Heart left ventricle (tissue), 16 donors: ENCODE measurements around the gene NLRP12. TPM values are rescaled to one million over a fixed set of nuclear protein-coding genes. Genes with fewer than 3 reads are reported as not detected.
A peak's percentile ranks its signal among the peaks of the same experiment; 100 is the strongest.
"Not testable (repeated sequence)": the region's sequence is repeated elsewhere in the genome, so short reads cannot be mapped to it uniquely, and the experiment has no call there.

Experiments used
- ATAC-seq, 4 donors: fragments of 200-7000 bp; cut with Tn5 transposase; one replicate each; pipeline ENCODE4 v1.9.1; 2020 to 2022; ENCODE audit warnings: moderate library complexity in 4 of 4, mild to moderate bottlenecking in 3 of 4, moderate number of reproducible peaks in 1 of 4
- DNase-seq, 5 donors: peaks; one replicate each; pipeline ENCODE4 v3.0.0-alpha.2; 2020
- H3K27ac ChIP-seq, 12 donors: fragments of 200-600 bp; sonication (generic) in 4 of 12; one replicate each; pipeline versions ENCODE4 v1.5.0 to v1.8.0; 2016 to 2022; ENCODE audit warnings: mild to moderate bottlenecking in 2 of 12
- H3K27me3 ChIP-seq, 9 donors: fragments of 200-600 bp; sonication (generic) in 2 of 9; one replicate each; pipeline versions ENCODE4 v1.5.1 to v1.8.0; 2016 to 2022; ENCODE audit warnings: mild to moderate bottlenecking in 3 of 9
- H3K36me3 ChIP-seq, 9 donors: fragments of 200-600 bp; sonication (generic) in 2 of 9; one replicate each; pipeline versions ENCODE4 v1.5.0 to v1.8.0; 2018 to 2022; ENCODE audit warnings: mild to moderate bottlenecking in 2 of 9
- H3K4me1 ChIP-seq, 12 donors: fragments of 200-600 bp; sonication (generic) in 4 of 12; one replicate each; pipeline versions ENCODE4 v1.5.0 to v1.8.0; 2016 to 2022; ENCODE audit warnings: mild to moderate bottlenecking in 3 of 12
- H3K4me3 ChIP-seq, 12 donors: fragments of 200-600 bp; sonication (generic) in 4 of 12; one replicate each; pipeline versions ENCODE4 v1.5.0 to v1.8.0; 2017 to 2022; ENCODE audit warnings: mild to moderate bottlenecking in 9 of 12, moderate library complexity in 4 of 12
- H3K9me3 ChIP-seq, 12 donors: fragments of 200-600 bp; sonication (generic) in 4 of 12; one replicate each; pipeline versions ENCODE4 v1.5.0 to v1.8.0; 2016 to 2022; ENCODE audit warnings: mild to moderate bottlenecking in 1 of 12
- POLR2A ChIP-seq, 2 donors: fragments of 450-650 bp; IDR thresholded peaks; one replicate each; pipeline ENCODE4 v1.6.1; 2017; ENCODE audit warnings: antibody characterized with exemption in 2 of 2, mild to moderate bottlenecking in 2 of 2, moderate library complexity in 2 of 2
- WGBS, 4 donors: extraction: QIAGEN DNeasy Blood & Tissue Kit in 2 of 4; methylation state at CpG; one replicate each; pipeline versions ENCODE4 v1.1.5 to v1.1.7; 2013 to 2018; 5-methylcytosine and 5-hydroxymethylcytosine counted together
- intact Hi-C, 10 donors: fragments of 100-400 bp; cut with DNase I; formaldehyde crosslinking; loops; one replicate each; pipeline versions ENCODE4 v1.11.1 to v1.14.2; 2022
- polyA plus RNA-seq, 2 donors: library from polyadenylated mRNA; stranded (reverse); fragments of 200-250 nt; gene quantifications; one replicate each; pipeline ENCODE4 v1.2.3, GENCODE V29; 2013
- total RNA-seq, 9 donors: library from RNA; depleted of rRNA in 2 of 9; stranded (reverse); fragments of >200 nt in 2 of 9; fragmentation: NEBNext Ultra II Directional in 3 of 9; extraction: Animal tissue kit (Norgen Biotek cat#: 25700) in 3 of 9; gene quantifications; one replicate each; pipeline versions ENCODE4 v1.1.0 to v1.2.4, GENCODE V29; 2016 to 2023
- TF ChIP-seq, protein P1 (sequence below), 12 donors: fragments of 200-600 bp; sonication (generic) in 4 of 12; IDR thresholded peaks; one replicate each; pipeline versions ENCODE4 v1.5.0 to v1.8.0; 2018 to 2022; ENCODE audit warnings: antibody characterized with exemption in 12 of 12, mild to moderate bottlenecking in 5 of 12
- donor health status: ischemic (EF 13 %, LVEDD 7.1; RV severe dilation, severe dysfunction).
- donor health status: healthy with polysubstance abuse.
- donor health status: DM: no; HTN: yes; CAD: no.
- donor health status: DM: no; HTN: no; CAD: no.
- donor health status: ischemic (EF 25% LVEDD 6.9; RV normal size, moderate dysfunction).
- donor health status: ischemic (EF 25% LVEDD 5.7; RV mildly dilated, moderate dysfunction).
- donor health status: healthy.
- donor health status: DM: yes; HTN: yes; CAD: no.
- donor health status: ischemic (EF 35%, LVEDD 5.7; RV mildly dilated, moderate dysfunction).
- donor health status: nonischemic (EF 11% LVEDD 7.7; RV severe dilation, severe dysfunction).
- donor health status: DM: yes; HTN: yes; CAD: no.
- donor health status: PGD.
- donor health status: ischemic (EF 29% LVEDD 5.4; RV normal size, mild dysfunction).
- donor health status: nonischemic (EF 23%, LVEDD 6.1; RV moderate dilation, normal function).

NLRP12 gene
- total and polyA plus RNA-seq, 11 donors = 0.07 to 1.5 (median 0.36) TPM

DNA sequence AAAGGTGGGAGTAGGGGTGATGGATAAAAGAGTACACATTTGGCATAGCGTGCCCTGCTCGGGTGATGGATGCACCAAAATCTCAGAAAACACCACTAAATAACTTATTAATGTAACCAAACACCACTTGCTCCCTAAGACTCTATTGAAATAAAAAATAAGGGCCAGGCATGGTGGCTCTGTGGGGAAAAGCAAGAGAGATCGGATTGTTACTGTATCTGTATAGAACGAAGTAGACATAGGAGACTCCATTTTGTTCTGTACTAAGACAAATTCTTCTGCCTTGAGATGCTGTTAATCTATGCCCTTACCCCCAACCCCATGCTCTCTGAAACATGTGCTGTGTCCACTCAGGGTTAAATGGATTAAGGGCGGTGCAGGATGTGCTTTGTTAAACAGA is 14.3 kb upstream of the NLRP12 start:
- ATAC-seq, H3K36me3 ChIP-seq, H3K9me3 ChIP-seq, intact Hi-C loops, H3K27me3 ChIP-seq, DNase-seq, H3K4me3 ChIP-seq, H3K27ac ChIP-seq: not testable (repeated sequence)
- 69 to 81% (median 78%) methylated on average over 5 of the region's 5 CpGs for WGBS, 4 donors
- peaks cover 0 to 16% (median 4%) of the 10 kb centered on the region in 12 donors for H3K4me1 ChIP-seq

DNA sequence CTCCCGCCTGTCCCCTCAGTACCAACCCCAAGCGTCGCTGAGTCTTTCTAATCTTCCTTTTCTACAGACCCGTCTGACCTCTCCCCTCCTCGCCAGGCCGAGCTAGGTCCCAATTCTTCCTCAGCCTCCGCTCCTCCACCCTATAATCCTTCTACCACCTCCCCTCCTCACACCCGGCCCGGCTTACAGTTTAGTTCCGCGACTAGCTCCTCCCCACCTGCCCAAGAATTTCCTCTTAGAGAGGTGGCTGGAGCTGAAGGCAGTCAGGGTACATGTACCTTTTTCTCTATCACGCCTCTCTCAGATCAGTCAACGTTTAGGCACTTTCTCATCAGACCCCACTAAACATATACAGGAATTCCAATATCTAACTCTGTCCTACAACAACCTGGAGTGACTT is 8.7 kb upstream of the NLRP12 start:
- H3K27ac ChIP-seq, H3K9me3 ChIP-seq, H3K4me3 ChIP-seq, intact Hi-C loops, ATAC-seq, H3K36me3 ChIP-seq, DNase-seq: not testable (repeated sequence)
- Histone ChIP-seq H3K4me1 (peaks cover 0 to 18% (median 0%) of the 10 kb centered on the region in 12 donors), H3K27me3 (peaks cover 0 to 27% (median 0%) of the 10 kb centered on the region in 9 donors)
- 16 to 37% (median 23%) methylated on average over 10 to 13 of the region's 13 CpGs for WGBS, 4 donors

DNA sequence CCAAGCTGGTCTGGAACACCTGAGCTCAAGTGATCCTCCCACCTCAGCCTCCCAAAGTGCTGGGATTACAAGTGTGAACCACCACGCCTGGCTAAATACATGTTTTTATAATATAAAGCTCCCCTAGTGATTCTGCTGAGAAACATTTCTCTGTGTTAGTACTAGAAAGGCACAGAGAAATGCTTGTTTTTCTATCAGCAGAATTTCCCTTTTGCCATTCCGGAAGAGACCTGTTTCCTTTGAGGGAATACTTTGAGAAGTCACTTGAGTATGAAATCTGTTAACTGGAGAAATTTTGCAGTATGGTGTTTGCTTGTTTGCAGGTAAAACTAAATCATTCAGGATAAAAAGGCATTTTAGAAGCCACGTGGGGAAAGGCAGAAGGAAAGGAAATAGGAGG is 4.4 kb upstream of the NLRP12 start:
- ATAC-seq (no peak), DNase-seq (no peak)
- intact Hi-C loops = no loop called here
- Histone ChIP-seq H3K36me3 (no peaks in the 10 kb centered on the region), H3K27ac (no peak overlapping the region), H3K9me3 (no peaks in the 10 kb centered on the region), H3K4me1 (peaks cover 0 to 18% (median 0%) of the 10 kb centered on the region in 12 donors), H3K27me3 (peaks cover 0 to 36% (median 6%) of the 10 kb centered on the region in 9 donors), H3K4me3 (no peak overlapping the region)
- WGBS, 4 donors = 54 to 62% (median 57%) methylated on average over 3 of the region's 3 CpGs
- no peak for TF ChIP-seq POLR2A (IDR thresholded peaks at IDR 0.05)
- TF ChIP-seq, protein P1, sequence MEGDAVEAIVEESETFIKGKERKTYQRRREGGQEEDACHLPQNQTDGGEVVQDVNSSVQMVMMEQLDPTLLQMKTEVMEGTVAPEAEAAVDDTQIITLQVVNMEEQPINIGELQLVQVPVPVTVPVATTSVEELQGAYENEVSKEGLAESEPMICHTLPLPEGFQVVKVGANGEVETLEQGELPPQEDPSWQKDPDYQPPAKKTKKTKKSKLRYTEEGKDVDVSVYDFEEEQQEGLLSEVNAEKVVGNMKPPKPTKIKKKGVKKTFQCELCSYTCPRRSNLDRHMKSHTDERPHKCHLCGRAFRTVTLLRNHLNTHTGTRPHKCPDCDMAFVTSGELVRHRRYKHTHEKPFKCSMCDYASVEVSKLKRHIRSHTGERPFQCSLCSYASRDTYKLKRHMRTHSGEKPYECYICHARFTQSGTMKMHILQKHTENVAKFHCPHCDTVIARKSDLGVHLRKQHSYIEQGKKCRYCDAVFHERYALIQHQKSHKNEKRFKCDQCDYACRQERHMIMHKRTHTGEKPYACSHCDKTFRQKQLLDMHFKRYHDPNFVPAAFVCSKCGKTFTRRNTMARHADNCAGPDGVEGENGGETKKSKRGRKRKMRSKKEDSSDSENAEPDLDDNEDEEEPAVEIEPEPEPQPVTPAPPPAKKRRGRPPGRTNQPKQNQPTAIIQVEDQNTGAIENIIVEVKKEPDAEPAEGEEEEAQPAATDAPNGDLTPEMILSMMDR (IDR thresholded peaks at IDR 0.05) = no peak

DNA sequence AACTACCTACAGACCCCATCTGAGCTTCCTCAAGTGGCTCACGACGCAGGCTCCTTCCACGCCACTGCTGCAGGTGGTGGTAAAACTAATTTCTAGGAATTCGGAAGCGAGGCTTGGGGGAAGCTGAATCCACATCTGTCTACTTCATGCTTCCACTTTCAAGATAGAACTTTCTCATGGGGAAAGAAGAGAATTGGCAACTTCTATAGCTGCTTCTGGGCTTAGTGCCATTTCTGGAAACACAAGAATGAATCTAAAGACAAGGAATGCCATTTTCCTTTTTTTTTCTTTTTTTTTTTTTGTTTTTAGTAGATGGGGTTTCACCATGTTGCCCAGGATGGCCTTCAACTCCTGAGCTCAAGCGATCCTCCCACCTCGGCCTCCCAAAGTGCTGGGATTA is 2.8 kb upstream of the NLRP12 start:
- Histone ChIP-seq H3K27me3 (peaks cover 0 to 32% (median 6%) of the 10 kb centered on the region in 9 donors), H3K9me3 (no peaks in the 10 kb centered on the region), H3K36me3 (no peaks in the 10 kb centered on the region), H3K4me3 (no peak overlapping the region), H3K4me1 (peaks cover 0 to 18% (median 0%) of the 10 kb centered on the region in 12 donors), H3K27ac (no peak overlapping the region)
- intact Hi-C loops = no loop called here
- TF ChIP-seq POLR2A (IDR thresholded peaks at IDR 0.05) = no peak
- TF ChIP-seq, protein P1 (IDR thresholded peaks at IDR 0.05) = no peak
- ATAC-seq (no peak), DNase-seq (no peak)
- 65 to 81% (median 72%) methylated on average over 7 of the region's 7 CpGs for WGBS, 4 donors

DNA sequence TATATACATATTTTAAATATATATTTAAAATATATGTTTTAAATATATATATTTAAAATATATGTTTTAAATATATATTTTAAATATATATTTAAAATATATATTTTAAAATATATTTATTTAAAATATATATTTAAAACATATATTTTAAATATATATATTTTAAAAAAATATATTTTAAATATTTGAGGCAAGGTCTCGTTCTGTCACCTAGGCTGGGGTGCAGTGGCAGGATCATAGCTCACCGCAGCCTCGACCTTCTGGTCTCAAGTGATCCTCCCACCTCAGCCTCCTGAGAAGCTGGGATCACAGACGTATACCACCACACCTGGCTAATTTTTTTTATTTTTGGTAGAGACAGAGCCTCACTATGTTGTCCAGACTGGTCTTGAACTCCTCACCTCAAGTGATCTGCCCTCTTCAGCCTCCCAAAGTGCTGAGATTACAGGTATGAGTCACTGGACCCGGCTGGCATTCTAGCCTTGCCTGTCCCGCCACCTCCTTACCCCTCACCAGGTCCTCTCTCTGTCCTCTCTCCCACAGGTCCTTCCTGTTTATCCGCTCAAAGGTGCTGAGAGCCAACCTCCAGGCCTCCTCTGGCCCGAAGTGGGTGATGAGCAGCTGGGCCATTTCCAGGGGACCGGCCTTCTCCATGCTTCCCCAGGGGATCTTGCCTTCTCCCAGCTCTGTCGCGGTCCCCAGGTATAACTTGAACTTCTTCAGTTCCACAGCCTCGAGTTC is 564 bp downstream of the NLRP12 start:
- peak in 1 of 4 donors; percentile 36 for ATAC-seq
- H3K9me3 ChIP-seq = no peaks in the 10 kb centered on the region
- intact Hi-C loops = no loop called here
- no peaks in the 10 kb centered on the region for H3K36me3 ChIP-seq
- peak overlapping the region in 1 of 12 donors; percentile 72 for H3K27ac ChIP-seq
- H3K4me1 ChIP-seq = peaks cover 0 to 1% (median 0%) of the 10 kb centered on the region in 12 donors
- no peak for TF ChIP-seq POLR2A (IDR thresholded peaks at IDR 0.05)
- TF ChIP-seq, protein P1 (IDR thresholded peaks at IDR 0.05) = no peak
- no peak for DNase-seq
- 76 to 85% (median 81%) methylated on average over 12 of the region's 12 CpGs for WGBS, 4 donors
- peaks cover 0 to 16% (median 4%) of the 10 kb centered on the region in 9 donors for H3K27me3 ChIP-seq
- H3K4me3 ChIP-seq = peak overlapping the region in 5 of 12 donors; percentile 7 to 51 (median 12)
